Muscle layer of duodenum (tissue), 2 donors: Measurements from ENCODE around the gene PCDHB5.
A peak's percentile ranks its signal among the peaks of the same experiment; 100 is the strongest.
"Not testable (repeated sequence)": the region's sequence is repeated elsewhere in the genome, so short reads cannot be mapped to it uniquely, and the experiment has no call there.

Source experiments
- H3K27ac ChIP-seq: one replicate; pipeline ENCODE4 v1.7.0; 2013; ENCODE audit warnings: mild to moderate bottlenecking, low read length
- H3K27me3 ChIP-seq: one replicate; pipeline ENCODE4 v1.7.0; 2013; ENCODE audit warnings: low read depth, mild to moderate bottlenecking, control low read depth, low read length
- H3K36me3 ChIP-seq, 2 donors: one replicate each; pipeline ENCODE4 v1.7.0; 2013; ENCODE audit warnings: low read length in 2 of 2, control low read depth in 1 of 2, mild to moderate bottlenecking in 1 of 2; ENCODE audit not compliant: insufficient read depth in 2 of 2, control insufficient read depth in 1 of 2
- H3K4me1 ChIP-seq, 2 donors: one replicate each; pipeline ENCODE4 v1.7.0; 2013; ENCODE audit warnings: low read length in 2 of 2, mild to moderate bottlenecking in 2 of 2, control low read depth in 1 of 2, moderate library complexity in 1 of 2; ENCODE audit not compliant: insufficient read depth in 2 of 2, control insufficient read depth in 1 of 2
- H3K4me3 ChIP-seq, 2 donors: one replicate each; pipeline ENCODE4 v1.7.0; 2013; ENCODE audit warnings: low read length in 2 of 2, low read depth in 1 of 2, mild to moderate bottlenecking in 1 of 2
- H3K9me3 ChIP-seq, 2 donors: one replicate each; pipeline ENCODE4 v1.7.0; 2013; ENCODE audit warnings: low read length in 2 of 2, control low read depth in 1 of 2, mild to moderate bottlenecking in 1 of 2; ENCODE audit not compliant: control insufficient read depth in 1 of 2
- donor health status: healthy.

The PCDHB5 gene

GRCh38 chr5:141155540-141156374 lies 20.8 kb downstream of the PCDHB5 start:
- H3K27me3 ChIP-seq = no peaks in the 10 kb centered on the region
- no peaks in the 10 kb centered on the region for H3K4me1 ChIP-seq
- no peaks in the 10 kb centered on the region for H3K36me3 ChIP-seq
- H3K27ac ChIP-seq = no peak overlapping the region
- H3K4me3 ChIP-seq = peak overlapping the region in 1 of 2 donors; percentile 41
- H3K9me3 ChIP-seq = peaks cover 23 to 67% of the 10 kb centered on the region in 2 donors

GRCh38 chr5:141157356-141157755 lies 22.4 kb downstream of the PCDHB5 start:
- not testable (repeated sequence) for H3K36me3 ChIP-seq, H3K27ac ChIP-seq, H3K27me3 ChIP-seq, H3K4me1 ChIP-seq
- peaks cover 17 to 61% of the 10 kb centered on the region in 2 donors for H3K9me3 ChIP-seq
- H3K4me3 ChIP-seq = peak overlapping the region in 1 of 2 donors; percentile 41

DNA sequence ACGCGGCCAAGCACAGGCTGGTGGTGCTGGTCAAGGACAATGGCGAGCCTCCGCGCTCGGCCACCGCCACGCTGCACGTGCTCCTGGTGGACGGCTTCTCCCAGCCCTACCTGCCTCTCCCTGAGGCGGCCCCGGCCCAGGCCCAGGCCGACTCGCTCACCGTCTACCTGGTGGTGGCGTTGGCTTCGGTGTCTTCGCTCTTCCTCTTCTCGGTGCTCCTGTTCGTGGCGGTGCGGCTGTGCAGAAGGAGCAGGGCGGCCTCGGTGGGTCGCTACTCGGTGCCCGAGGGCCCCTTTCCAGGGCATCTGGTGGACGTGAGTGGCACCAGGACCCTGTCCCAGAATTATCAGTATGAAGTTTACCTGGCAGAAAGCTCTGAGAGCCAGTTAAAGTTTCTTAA lies 22.9 kb downstream of the PCDHB5 start:
- not testable (repeated sequence) for H3K27ac ChIP-seq, H3K4me1 ChIP-seq, H3K27me3 ChIP-seq, H3K36me3 ChIP-seq
- H3K9me3 ChIP-seq = peaks cover 14 to 65% of the 10 kb centered on the region in 2 donors
- H3K4me3 ChIP-seq = peak overlapping the region in 1 of 2 donors; percentile 37

- H3K36me3 ChIP-seq = no peaks in the 10 kb centered on the region
- H3K27ac ChIP-seq = no peak within 1 kb of the TSS
- H3K9me3 ChIP-seq = peaks cover 40 to 59% of the 10 kb centered on the region in 2 donors
- H3K4me1 ChIP-seq = no peaks in the 10 kb centered on the region
- peak within 1 kb of the TSS; percentile 28 to 39 for H3K4me3 ChIP-seq
- no peaks in the 10 kb centered on the region for H3K27me3 ChIP-seq
Observed at GRCh38 chr5:141172381-141173204, 37.6 kb downstream of the PCDHB5 start, which contains the start of gene PCDHB7. PCDHB7 (plus strand) TSS chr5:141172644; CDS start chr5:141172836, 192 bp downstream.

GRCh38 chr5:141174291-141175104 lies 39.5 kb downstream of the PCDHB5 start:
- H3K4me1 ChIP-seq, H3K36me3 ChIP-seq, H3K27ac ChIP-seq, H3K27me3 ChIP-seq: not testable (repeated sequence)
- H3K4me3 ChIP-seq = peak overlapping the region in 1 of 2 donors; percentile 41
- H3K9me3 ChIP-seq = peaks cover 43 to 65% of the 10 kb centered on the region in 2 donors

DNA sequence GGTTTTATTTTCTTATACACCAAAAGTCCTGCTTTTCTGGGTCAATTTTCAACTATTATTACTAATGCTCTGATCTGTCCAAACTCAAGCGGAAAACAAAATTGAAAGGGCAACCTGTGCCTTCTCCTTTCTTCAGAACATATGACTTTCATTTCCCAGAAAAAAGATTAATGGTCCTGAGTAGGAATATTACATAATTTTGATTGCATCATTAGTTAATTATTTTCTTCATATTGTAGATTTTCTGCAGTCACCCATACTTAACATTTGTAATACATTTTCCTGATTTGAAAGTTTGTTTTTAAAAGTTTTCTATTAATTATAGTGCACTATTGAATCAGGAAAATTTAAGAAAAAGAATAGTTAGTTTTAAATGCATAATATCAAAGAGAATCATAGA lies 40.9 kb downstream of the PCDHB5 start:
- Histone ChIP-seq H3K27me3 (no peaks in the 10 kb centered on the region), H3K9me3 (peaks cover 43 to 68% of the 10 kb centered on the region in 2 donors), H3K4me3 (no peak overlapping the region), H3K27ac (no peak overlapping the region), H3K4me1 (no peaks in the 10 kb centered on the region), H3K36me3 (no peaks in the 10 kb centered on the region)

DNA sequence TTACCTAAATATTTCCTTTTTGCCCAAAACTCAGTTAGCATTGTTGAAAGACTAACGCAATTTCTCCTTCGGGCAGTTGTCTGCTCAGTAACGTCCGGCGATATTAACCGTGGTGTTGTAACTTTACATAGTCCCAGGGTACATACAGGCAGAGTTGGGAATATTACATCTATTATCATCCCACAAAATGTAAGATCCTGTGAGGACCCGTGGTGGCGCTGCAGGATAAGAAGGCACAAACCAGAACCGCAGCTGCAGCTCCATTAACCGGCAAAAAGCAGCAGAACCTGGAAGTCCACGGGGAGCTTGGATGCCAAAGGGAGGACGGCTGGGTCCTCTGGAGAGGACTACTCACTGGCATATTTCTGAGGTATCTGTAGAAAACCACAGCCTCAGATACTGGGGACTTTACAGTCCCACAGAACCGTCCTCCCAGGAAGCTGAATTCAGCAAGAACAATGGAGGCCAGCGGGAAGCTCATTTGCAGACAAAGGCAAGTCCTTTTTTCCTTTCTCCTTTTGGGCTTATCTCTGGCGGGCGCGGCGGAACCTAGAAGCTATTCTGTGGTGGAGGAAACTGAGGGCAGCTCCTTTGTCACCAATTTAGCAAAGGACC lies 42.7 kb downstream of the PCDHB5 start, which contains the start of gene PCDHB8:
TSS of gene PCDHB8 (plus strand) at position 214 of the 615 bp plus-strand sequence. CDS start at position 459, 245 bp downstream.
- peaks cover 43 to 66% of the 10 kb centered on the region in 2 donors for H3K9me3 ChIP-seq

GRCh38 chr5:141179371-141179770 lies 44.4 kb downstream of the PCDHB5 start:
- not testable (repeated sequence) for H3K4me1 ChIP-seq, H3K27ac ChIP-seq, H3K27me3 ChIP-seq, H3K36me3 ChIP-seq
- peak overlapping the region in 1 of 2 donors; percentile 2 for H3K4me3 ChIP-seq
- peaks cover 43 to 63% of the 10 kb centered on the region in 2 donors for H3K9me3 ChIP-seq

More for the DNA sequence above, 42.7 kb downstream of the PCDHB5 start, which contains the start of gene PCDHB8:
- not testable (repeated sequence) for H3K4me1 ChIP-seq, H3K27me3 ChIP-seq, H3K27ac ChIP-seq, H3K36me3 ChIP-seq
- peak within 1 kb of the TSS in 1 of 2 donors; percentile 17 for H3K4me3 ChIP-seq

DNA sequence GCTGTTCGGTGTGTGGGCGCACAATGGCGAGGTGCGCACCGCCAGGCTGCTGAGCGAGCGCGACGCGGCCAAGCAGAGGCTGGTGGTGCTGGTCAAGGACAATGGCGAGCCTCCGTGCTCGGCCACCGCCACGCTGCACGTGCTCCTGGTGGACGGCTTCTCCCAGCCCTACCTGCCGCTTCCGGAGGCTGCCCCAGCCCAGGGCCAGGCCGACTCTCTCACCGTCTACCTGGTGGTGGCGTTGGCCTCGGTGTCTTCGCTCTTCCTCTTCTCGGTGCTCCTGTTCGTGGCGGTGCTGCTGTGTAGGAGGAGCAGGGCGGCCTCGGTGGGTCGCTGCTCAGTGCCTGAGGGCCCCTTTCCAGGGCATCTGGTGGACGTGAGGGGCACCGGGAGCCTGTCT lies 44.9 kb downstream of the PCDHB5 start:
- H3K36me3 ChIP-seq, H3K27me3 ChIP-seq, H3K27ac ChIP-seq, H3K4me1 ChIP-seq: not testable (repeated sequence)
- Histone ChIP-seq H3K9me3 (peaks cover 42 to 63% of the 10 kb centered on the region in 2 donors), H3K4me3 (peak overlapping the region in 1 of 2 donors; percentile 20)

GRCh38 chr5:141180313-141180712 lies 45.3 kb downstream of the PCDHB5 start:
- Histone ChIP-seq H3K4me3 (peak overlapping the region in 1 of 2 donors; percentile 20), H3K4me1 (no peaks in the 10 kb centered on the region), H3K27ac (no peak overlapping the region), H3K27me3 (no peaks in the 10 kb centered on the region), H3K9me3 (peaks cover 37 to 60% of the 10 kb centered on the region in 2 donors), H3K36me3 (no peaks in the 10 kb centered on the region)
